Cardiac muscle cell (in vitro differentiated cells and primary cell): ENCODE data around the gene CD7. TPM values are rescaled to one million over a fixed set of nuclear protein-coding genes. Genes with fewer than 3 reads are reported as not detected.

Source experiments
- DNase-seq, 2 donors: peaks; one replicate each; pipeline versions ENCODE4 v3.0.0 to v3.0.0-alpha.2; 2010 to 2017; ENCODE audit warnings: low read depth in 1 of 2, low spot score in 1 of 2
- H3K27ac ChIP-seq: fragments of 200-600 bp; sonication (generic); 2 replicates; pipeline ENCODE4 v1.5.1; 2016
- H3K27me3 ChIP-seq: fragments of 200-600 bp; sonication (generic); 2 replicates; pipeline ENCODE4 v1.6.0; 2016; ENCODE audit warnings: control low read depth
- H3K36me3 ChIP-seq: fragments of 200-600 bp; sonication (generic); 2 replicates; pipeline ENCODE4 v1.5.1; 2016; ENCODE audit warnings: control low read depth
- H3K4me1 ChIP-seq: fragments of 200-600 bp; sonication (generic); 2 replicates; pipeline ENCODE4 v1.8.1; 2017; ENCODE audit warnings: low read depth, mild to moderate bottlenecking, mixed run types
- H3K4me3 ChIP-seq: fragments of 200-600 bp; sonication (generic); 2 replicates; pipeline ENCODE4 v1.5.1; 2016; ENCODE audit warnings: mild to moderate bottlenecking
- H3K9me3 ChIP-seq: fragments of 200-600 bp; sonication (generic); 2 replicates; pipeline ENCODE4 v1.5.1; 2017; ENCODE audit warnings: low read depth, mild to moderate bottlenecking, control low read depth
- CTCF ChIP-seq: IDR thresholded peaks from 2 replicates; pipeline ENCODE4 v1.5.1; 2012; ENCODE audit warnings: low read depth, mild to moderate bottlenecking, low read length
- polyA plus RNA-seq: library from polyadenylated mRNA; unstranded; fragments of >200 nt; fragmentation: Nextera tagmentation; extraction: Ambion mirVana; gene quantifications from 2 replicates; pipeline ENCODE4 v1.2.1, GENCODE V29; 2016
- total RNA-seq: library from RNA; depleted of rRNA; stranded (reverse); fragments of >200 nt; gene quantifications from 2 replicates; pipeline ENCODE4 v1.2.3, GENCODE V29; 2016

CD7 gene
- total and polyA plus RNA-seq, 2 experiments from 2014 or later = 0.38 TPM; not detected in 1

DNA sequence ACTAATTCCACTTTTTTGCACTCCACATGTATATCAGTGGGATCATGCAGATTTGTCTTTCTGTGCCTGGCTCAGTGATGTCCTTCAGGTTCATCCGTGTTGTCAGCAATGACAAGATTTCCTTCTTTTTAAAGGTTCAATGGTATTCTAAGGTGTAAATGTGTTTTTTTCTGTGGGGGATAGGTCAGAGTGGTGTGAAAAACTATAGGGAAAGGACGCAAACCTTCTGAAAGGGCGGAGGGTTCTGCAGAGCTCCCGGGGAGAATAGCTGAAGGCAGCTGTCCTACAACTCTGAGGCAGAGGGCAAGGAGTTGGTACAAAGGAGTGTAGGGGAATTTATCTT is 22.0 kb downstream of the CD7 start:
- DNase-seq = no peak
- H3K9me3 ChIP-seq = no peaks in the 10 kb centered on the region
- no peak overlapping the region for H3K4me3 ChIP-seq
- H3K27ac ChIP-seq = no peak overlapping the region
- peaks cover 1% of the 10 kb centered on the region for H3K4me1 ChIP-seq
- no peaks in the 10 kb centered on the region for H3K36me3 ChIP-seq
- H3K27me3 ChIP-seq = peaks cover 20% of the 10 kb centered on the region
- TF ChIP-seq CTCF = no peak

GRCh38 chr17:82294064-82294773 is 23.2 kb downstream of the CD7 start:
- Histone ChIP-seq H3K27me3 (peaks cover 20% of the 10 kb centered on the region), H3K9me3 (no peaks in the 10 kb centered on the region), H3K36me3 (no peaks in the 10 kb centered on the region), H3K27ac (no peak overlapping the region), H3K4me1 (peaks cover 10% of the 10 kb centered on the region), H3K4me3 (no peak overlapping the region)
- TF ChIP-seq CTCF = no peak
- DNase-seq = no peak

DNA sequence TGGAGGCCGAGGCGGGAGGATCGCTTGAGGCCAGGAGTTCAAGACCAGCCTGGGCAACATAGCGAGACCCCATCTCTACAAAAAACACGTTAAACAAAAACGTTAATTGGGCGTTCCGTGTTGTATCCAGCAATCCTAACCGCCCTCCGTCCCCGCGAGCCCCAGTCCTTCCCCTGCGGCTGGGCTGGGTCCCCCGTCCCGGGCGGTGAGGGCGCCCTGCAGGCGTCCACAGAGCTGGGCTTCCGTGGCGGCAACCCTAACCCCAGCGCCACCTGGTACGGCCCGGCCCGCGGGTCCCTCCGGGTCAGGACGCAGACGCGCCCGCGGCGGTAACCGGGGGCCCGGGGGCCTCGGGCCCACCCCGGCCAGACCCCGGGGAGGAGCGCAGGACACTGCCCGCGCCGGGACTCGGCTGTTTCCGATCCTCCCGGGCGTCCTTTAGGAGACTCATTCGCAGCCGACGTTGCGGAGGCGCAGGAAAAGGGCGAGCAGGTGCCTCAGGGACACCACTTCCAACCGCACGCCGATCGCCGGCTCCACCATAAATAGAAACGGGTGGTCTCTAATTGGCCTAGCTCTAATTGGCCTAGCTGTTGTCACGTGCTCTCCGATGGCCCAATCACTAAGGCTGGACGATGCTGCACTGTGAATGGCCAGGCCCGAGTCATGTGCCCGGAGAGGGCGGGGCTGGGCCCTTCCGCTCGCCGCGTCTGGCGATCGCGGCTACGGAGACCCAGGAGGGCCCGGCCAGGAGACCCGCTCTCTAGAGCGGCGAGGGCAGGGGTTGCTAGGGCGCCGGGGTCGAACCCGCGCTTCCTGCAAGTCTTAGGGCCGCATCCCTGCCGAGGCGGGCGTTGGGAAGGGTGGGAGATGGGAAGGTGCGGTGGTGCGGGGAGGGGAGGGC is 24.9 kb downstream of the CD7 start:
- H3K36me3 ChIP-seq = no peaks in the 10 kb centered on the region
- peaks cover 10% of the 10 kb centered on the region for H3K4me1 ChIP-seq
- TF ChIP-seq CTCF = no peak
- DNase-seq = peak; percentile 98 to 99
- H3K9me3 ChIP-seq = no peaks in the 10 kb centered on the region
- peak overlapping the region; percentile 96 for H3K27ac ChIP-seq
- peak overlapping the region; percentile 57 for H3K4me3 ChIP-seq
- H3K27me3 ChIP-seq = peaks cover 12% of the 10 kb centered on the region

DNA sequence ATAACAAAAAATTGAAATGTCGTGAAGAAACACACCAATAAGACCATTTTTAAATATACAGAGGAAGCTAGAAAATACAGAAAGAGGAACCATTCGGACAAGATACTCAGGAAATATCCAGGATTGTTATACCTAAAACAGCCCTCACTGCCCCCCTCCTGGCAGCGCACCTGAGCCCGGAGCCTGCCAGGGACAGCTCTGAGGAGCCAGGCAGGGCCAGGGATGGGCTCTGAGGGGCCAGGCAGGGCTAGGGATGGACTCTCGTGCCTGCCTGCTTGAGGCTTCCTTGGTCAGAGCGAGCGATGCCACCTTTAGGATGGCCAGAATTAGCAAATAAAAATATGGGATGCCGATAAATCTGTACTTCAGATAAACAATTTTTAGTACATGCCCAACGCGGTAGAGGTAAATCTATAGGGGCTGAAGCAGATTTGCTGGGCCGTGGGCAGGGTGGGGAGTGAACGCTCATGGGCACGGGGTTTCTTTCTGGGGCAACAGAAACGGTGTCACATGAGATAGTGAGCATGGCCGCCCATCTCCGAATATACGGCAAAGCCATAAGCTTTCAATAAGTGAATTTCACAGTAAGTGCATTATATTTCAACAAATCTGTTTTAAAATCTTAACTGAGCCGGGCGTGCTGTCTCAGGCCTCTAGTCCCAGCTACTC is 25.7 kb downstream of the CD7 start:
- H3K27ac ChIP-seq = peak overlapping the region; percentile 96
- TF ChIP-seq CTCF = no peak
- no peak for DNase-seq

GRCh38 chr17:82287868-82288801 is 29.3 kb downstream of the CD7 start:
- no peak overlapping the region for H3K4me3 ChIP-seq
- peaks cover 10% of the 10 kb centered on the region for H3K4me1 ChIP-seq
- H3K9me3 ChIP-seq = no peaks in the 10 kb centered on the region
- no peak for TF ChIP-seq CTCF
- DNase-seq = peak in 1 of 2 donors; percentile 89
- no peaks in the 10 kb centered on the region for H3K27me3 ChIP-seq
- no peaks in the 10 kb centered on the region for H3K36me3 ChIP-seq
- H3K27ac ChIP-seq = no peak overlapping the region

More for the DNA sequence above, 25.7 kb downstream of the CD7 start:
- H3K27me3 ChIP-seq = peaks cover 4% of the 10 kb centered on the region
- H3K9me3 ChIP-seq = no peaks in the 10 kb centered on the region
- no peaks in the 10 kb centered on the region for H3K36me3 ChIP-seq
- H3K4me3 ChIP-seq = peak overlapping the region; percentile 57
- peaks cover 10% of the 10 kb centered on the region for H3K4me1 ChIP-seq
